ENCODE data around the gene SHOC2. TPM values are rescaled to one million over a fixed set of nuclear protein-coding genes. Genes with fewer than 3 reads are reported as not detected.

SHOC2 gene
- total and polyA plus RNA-seq, 2 of the 13 experiments (the other 11 are each of a cell fraction or from before 2014, with no cell fraction given) = 8.6 to 25.5 TPM

- Histone ChIP-seq H3K9ac (ENCODE audit: insufficient read depth, low read depth, low read length) (no peak overlapping the region), H3K36me3 (replicated peaks in 1 of 2; ENCODE audit: control insufficient read depth in 1 of 2, insufficient read depth in 2 of 2, low read length in 2 of 2) (no peaks in the 10 kb centered on the region), H3K27ac (ENCODE audit: extremely low read length, insufficient read depth, low read length) (no peak overlapping the region), H3K9me3 (ENCODE audit: low read length) (no peaks in the 10 kb centered on the region), H4K20me1 (ENCODE audit: insufficient read depth, low read length) (no peaks in the 10 kb centered on the region), H3K4me2 (ENCODE audit: low read depth, low read length) (no peak overlapping the region), H3K79me2 (ENCODE audit: insufficient read depth, low read length) (peaks cover 17% of the 10 kb centered on the region), H3K4me1 (ENCODE audit: insufficient read depth, low read length) (peaks cover 23% of the 10 kb centered on the region), H3K27me3 (ENCODE audit: control insufficient read depth in 1 of 2, insufficient read depth in 2 of 2, low read length in 2 of 2) (no peaks in the 10 kb centered on the region), H3K4me3 (replicated peaks in 1 of 3; ENCODE audit: insufficient read depth in 1 of 3, low read depth in 2 of 3, low read length in 3 of 3) (no peak overlapping the region), H2AFZ (ENCODE audit: low read length) (no peak overlapping the region)
- FAIRE-seq = no peak
- CTCF ChIA-PET (ENCODE audit: low intra/inter-chr PET ratio, low total read pairs) = no interaction called here
- in situ Hi-C loops (cut with HindIII; ENCODE audit: extremely low pct_ligation_motif_present, low pct_unique_long_range_greater_than_20kb) = no loop called here
- POLR2A ChIA-PET = no interaction called here
- intact Hi-C loops (cut with micrococcal nuclease; ENCODE audit: unreplicated experiment) = no loop called here
- DNase-seq (ENCODE audit: low spot score) = no peak
- ATAC-seq = no peak
- BruUV-seq (replicated peaks) = no TSS peak
- 93% methylated on average over 3 of the region's 3 CpGs for WGBS (ENCODE audit: low lambda C conversion rate)
- no peak for TF ChIP-seq NFIC (IDR thresholded peaks at IDR 0.05; ENCODE audit: low read length)
- no peak for TF ChIP-seq BCLAF1 (IDR thresholded peaks at IDR 0.05)
- no peak for TF ChIP-seq POGZ (CRISPR knock-in tag; IDR thresholded peaks at IDR 0.05)
- no peak for TF ChIP-seq ZBTB10 (CRISPR knock-in tag; IDR thresholded peaks at IDR 0.05; ENCODE audit: borderline replicate concordance)
- no peak for TF ChIP-seq ZNF614 (CRISPR knock-in tag; IDR thresholded peaks at IDR 0.05; ENCODE audit: borderline replicate concordance)
- TF ChIP-seq TBX3 (IDR thresholded peaks at IDR 0.05; ENCODE audit: borderline replicate concordance) = no peak
- TF ChIP-seq ZNF550 (CRISPR knock-in tag; IDR thresholded peaks at IDR 0.05; ENCODE audit: borderline replicate concordance) = no peak
- no peak for TF ChIP-seq E2F1 (CRISPR knock-in tag; IDR thresholded peaks at IDR 0.05)
- TF ChIP-seq RBAK (CRISPR knock-in tag; IDR thresholded peaks at IDR 0.05) = no peak
- no peak for TF ChIP-seq ZNF34 (CRISPR knock-in tag; IDR thresholded peaks at IDR 0.05; ENCODE audit: borderline replicate concordance)
- TF ChIP-seq ZNF75D (CRISPR knock-in tag; IDR thresholded peaks at IDR 0.05; ENCODE audit: borderline replicate concordance) = no peak
- no peak for TF ChIP-seq ZHX1 (CRISPR knock-in tag; IDR thresholded peaks at IDR 0.05; ENCODE audit: low read depth)
- TF ChIP-seq HNF4G (IDR thresholded peaks at IDR 0.05; ENCODE audit: borderline replicate concordance, low read depth, low read length) = no peak
- no peak for TF ChIP-seq HNF4G (CRISPR knock-in tag; IDR thresholded peaks at IDR 0.05; ENCODE audit: borderline replicate concordance, low read depth)
- no peak for TF ChIP-seq SALL2 (CRISPR knock-in tag; IDR thresholded peaks at IDR 0.05)
- TF ChIP-seq ZNF740 (CRISPR knock-in tag; IDR thresholded peaks at IDR 0.05) = no peak
Observed at GRCh38 chr10:110973400-110973799, 54.0 kb downstream of the SHOC2 start.
